Occipital lobe (tissue), 2 donors: ENCODE data around the gene CALN1. TPM values are rescaled to one million over a fixed set of nuclear protein-coding genes. Genes with fewer than 3 reads are reported as not detected.
"Not testable (repeated sequence)": the region's sequence is repeated elsewhere in the genome, so short reads cannot be mapped to it uniquely, and the experiment has no call there.

ENCODE experiments used
- DNase-seq: peaks from one replicate; lab custom pipeline; 2025; lab: John Stamatoyannopoulos, UW
- total RNA-seq: library from RNA; depleted of rRNA; stranded (reverse); fragments of >200 nt; gene quantifications from one replicate; pipeline ENCODE4 v1.2.3, GENCODE V29; 2014

CALN1 gene
- total RNA-seq, 1 donor from 2014 or later: 45.5 TPM

DNA sequence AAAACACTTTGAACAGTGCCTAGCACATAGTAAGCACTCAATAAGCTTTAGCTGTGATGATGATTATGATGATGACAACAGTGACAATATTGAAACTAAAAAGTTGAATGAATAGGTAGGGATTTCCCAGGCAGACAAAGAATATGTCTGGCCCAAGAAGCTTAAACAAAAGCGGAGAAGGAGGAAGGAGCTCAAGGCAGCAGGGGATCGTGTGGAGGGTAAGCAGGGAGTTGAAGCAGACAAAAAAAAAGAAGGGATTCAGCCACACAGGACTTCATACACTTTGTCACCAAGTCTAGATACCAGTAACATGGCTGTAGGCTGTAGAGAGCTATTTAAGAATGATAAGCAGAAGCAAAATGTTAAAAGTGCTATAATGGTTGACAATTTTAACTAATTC is 144.0 kb downstream of the CALN1 start:
- no peak for DNase-seq

DNA sequence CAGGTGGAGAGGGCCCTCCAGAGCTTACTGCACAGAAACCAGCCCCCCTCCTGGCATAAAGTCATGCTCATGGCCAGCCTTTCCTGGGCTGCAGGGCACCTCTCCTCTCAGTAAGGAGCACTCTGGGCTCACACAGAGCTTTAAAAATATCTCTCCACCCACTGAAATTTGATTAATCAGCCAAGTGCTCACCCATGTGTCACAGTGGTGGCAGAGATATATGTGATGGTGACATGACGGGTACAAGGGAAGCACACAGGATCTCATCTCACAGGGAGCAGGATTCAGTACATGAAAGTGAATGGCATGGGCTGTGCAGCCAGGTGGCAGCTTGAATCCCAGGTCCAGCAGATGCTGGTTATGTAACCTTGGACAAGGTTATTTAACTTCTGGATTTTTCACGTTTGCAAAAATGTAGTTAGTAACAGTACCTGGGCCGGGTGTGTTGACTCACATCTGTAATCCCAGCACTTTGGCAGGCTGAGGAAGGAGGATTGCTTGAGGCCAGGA is 144.8 kb downstream of the CALN1 start:
- no peak for DNase-seq

DNA sequence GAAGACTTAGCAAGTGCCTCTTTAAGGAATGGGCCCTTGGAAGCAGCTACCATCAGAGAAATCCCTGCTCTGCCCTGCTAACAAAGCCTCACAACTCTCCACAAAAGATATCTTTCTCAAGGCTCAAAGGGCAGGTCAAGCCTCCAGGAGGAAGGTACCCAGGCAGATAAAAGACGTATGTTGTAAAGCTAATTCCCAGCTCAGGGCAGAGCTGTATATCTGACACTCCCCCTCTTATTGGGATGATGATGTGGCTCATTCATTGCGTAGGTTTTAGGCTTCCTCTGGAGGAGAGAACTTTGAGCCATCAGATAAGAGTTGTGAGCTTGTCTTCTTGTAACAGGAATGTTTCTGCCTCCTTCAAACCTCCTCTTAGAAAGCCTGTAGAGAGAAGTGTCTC is 145.4 kb downstream of the CALN1 start:
- DNase-seq: no peak

DNA sequence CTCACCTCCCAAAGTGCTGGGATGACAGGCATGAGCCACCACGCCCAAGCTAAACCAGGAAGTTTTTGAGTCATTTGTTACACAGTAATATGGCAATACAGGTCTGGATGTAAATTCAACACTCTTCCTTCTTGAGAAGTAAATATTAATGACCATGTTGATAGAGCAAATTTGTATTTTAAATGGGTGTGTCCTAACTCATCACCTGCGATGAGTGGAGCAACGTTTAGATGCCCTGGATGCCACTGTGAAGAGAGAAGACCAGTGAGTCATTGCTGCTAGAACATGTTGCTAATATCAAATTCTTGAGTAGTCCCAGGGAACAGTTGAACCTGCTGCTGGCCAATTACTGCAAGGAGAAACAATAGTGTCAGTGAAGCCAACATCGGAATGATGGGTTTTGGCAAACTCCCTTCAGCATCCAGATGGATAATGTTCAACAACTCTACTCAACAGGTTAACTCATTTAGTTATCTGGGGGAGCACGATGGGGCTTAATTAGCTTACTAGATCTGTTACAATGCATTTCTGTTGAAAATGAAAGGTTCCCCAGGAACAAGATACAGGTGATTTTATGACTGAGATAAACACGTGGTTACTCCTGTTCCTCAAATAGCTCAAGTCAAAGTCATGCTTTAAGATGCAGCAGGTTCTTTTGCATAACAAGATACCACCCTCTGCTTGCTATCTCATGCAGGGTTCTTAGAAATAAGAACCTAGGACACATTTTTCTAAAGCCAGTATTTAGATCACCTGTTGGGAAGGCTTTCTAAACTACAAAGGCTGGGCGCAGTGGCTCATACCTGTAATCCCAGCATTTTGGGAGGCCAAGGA is 146.8 kb downstream of the CALN1 start:
- no peak for DNase-seq

DNA sequence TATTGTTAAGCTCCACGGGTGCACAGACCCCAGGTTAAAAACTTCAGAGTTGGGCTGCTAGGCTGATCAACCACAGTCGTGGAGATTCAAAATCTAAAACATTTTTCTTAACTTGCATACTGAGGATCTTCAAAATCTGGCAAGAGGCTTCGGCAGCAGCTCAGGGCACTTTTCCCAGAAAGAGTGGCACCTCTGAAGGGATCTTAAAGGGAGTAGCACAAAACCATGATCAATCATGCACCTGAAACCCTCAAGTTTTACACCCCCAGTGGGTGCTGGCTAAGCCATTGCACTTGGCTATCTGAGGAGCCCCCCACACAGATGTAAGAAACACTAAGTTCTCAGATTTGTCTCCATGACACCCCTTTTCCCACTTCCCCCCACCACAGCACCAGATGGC is 151.7 kb downstream of the CALN1 start:
- DNase-seq: no peak

DNA sequence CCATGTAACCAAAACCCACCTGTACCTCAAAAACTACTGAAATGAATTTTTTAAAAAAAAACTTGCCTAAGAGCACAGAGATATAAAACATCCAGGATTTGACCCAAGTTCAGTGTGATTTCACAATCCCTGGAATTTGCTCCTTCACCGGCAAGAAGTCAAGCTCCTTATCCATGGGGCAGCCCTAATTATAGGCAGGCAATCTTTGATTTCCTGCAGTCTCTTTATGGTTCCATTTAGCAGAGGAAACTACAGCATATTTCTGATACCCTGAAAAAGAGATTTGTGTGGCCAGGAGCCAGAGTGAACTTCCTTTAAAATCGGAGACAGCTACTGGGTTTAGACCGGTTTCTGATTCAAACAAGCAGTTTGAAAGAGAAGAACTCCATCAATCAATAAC is 154.1 kb downstream of the CALN1 start:
- DNase-seq: no peak

DNA sequence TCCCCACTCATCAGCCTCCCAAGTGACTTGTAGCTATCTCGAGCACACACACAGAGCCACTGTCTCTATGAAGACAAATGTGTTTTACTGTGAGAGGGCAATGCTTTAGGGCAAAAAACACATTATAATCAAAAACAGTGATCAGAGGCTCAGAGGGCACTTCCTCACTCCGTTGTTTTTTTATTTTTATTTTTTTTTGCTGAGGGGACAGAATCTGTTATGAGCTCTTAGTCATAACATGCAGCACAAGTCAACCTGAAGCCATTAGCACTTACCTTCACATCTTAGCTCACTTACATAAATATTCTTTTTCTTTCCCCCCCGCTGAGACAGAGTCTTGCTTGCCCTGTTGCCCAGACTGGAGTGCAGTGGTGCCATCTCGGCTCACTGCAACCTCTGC is 157.7 kb downstream of the CALN1 start:
- no peak for DNase-seq

DNA sequence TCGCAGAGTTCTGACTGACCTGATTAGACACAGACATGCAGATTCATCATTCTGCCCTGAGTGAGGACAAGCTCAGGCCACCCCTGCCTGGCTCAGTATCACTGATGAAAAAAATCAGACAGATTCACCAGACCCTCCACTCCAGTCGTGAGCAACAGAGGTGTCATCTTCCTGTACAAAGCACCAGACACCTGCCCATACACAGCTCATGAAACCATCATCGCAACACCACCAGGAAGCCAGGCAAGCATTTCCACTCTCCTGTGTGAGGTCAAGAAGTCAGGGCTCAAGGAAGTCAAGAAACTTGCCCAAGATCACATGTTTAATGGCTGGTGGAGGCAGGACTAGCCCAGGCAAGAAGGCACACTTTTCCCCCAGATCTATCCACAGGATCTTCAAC is 163.0 kb downstream of the CALN1 start:
- DNase-seq: no peak

DNA sequence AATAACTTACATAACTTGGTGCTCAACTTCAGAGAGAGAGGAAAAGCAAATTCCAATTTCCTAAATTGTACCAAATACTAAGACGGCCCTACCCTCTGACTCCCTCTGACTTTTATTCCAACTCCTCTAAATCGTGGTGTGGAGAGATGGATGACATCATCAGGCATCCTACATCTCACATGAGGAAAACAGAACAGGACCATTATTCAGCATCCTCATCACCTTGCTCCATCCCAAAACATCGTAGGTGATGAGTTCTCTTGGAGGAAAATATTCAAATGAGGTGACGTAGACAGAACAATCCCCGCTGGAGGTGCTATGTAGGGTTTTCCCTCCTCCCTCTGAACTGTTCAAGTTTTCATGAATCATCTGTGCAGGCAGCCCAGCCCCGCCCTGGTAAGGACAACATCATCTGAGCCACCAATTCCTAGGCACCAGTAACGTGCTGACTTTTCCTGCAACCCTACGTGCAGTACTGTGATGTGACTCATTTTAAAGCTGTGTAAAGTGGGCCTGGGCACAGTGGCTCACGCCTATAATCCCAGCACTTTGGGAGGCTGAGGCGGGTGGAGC is 167.2 kb downstream of the CALN1 start:
- no peak for DNase-seq

DNA sequence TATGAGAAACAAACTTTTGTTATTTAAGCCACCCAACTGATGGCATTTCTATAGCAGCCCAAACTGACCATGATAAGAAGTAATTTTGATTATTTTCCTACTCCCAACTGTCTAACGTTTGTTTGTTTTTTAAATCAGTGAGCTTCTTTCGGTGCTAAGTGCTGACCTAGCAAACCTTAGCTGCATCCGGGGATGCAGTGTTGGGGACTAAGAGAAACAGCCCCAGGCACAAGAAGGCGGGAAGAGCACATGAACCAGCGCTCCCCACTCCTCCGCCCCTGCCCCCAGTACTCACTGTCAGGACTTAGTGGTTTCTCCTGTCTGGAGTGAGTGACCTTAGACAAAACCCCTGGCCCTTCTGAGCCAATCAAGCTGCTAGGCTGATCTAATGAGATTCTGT is 168.8 kb downstream of the CALN1 start:
- DNase-seq: no peak

DNA sequence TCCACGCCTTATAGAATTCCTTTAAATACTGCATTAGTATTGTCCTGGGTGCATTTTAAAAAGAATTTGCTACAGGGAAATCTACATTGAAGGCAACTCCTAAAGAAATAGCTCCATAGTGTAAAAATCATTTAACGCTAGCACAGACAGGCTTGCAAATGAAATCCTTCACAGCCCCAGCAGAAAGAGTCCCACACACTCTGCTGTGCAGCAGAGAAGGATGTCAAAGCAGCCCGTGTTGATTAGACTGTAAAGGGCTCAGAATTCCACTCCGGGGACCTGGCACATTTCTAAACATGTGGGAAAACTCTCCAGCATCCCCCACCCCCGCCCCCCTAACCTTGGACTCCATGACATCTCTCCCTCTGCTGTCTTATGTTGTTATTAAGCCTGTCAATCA is 176.8 kb downstream of the CALN1 start:
- DNase-seq: no peak

DNA sequence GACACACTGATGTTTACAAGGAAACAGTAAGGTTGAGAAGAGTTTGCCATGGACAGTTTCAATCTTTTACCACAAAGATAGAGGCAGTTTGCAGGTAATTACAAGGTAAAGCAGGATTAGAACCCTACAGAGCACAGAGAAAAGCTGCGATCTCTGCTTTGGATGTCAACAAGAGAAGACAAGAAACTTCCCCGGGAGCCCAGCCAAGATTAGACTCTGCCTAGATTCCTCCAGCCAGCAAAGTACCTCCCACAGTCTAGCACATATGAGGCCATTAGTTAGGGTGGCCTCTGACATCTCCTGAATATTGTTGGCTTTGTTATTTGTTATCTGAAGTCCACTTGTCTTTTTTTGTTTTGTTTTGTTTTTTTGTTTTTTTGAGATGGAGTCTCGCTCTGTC is 178.1 kb downstream of the CALN1 start:
- DNase-seq: no peak

DNA sequence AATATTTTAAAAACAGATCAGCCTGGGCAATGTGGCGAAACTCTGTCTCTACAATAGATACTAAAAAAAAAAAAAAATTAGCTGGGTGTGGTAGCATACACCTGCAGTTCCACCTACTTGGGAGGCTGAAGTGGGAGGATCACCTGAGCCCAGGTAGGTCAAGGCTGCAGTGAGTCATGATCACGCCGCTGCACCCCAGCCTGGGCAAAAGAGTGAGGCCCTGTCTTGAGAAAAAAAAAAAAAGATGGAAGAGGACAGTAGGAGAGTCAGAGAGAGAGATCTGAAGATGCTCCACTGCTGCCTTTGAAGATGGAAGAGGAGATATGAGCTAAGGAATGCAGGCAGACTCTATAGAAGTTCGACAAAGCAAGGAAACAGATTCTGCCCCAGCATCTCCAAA is 181.9 kb downstream of the CALN1 start:
- no peak for DNase-seq

DNA sequence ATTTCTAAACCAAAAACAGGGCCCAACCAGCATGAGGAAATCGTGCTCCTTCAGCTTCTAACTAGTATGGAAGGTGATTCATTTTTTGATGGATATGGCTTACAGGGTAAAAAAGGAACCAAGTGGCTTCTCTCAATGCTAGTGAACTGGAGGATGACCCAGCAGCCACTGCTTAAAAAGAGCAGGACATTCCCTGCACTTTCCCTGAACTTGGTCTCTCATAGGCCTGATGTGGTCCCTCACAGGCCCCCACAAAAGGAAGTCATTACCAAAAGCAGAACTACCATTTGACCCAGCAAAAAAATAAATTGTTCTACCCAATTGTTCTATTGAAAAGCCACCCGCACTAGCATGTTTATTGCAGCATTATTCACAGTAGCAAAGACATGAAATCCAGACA is 188.8 kb downstream of the CALN1 start:
- no peak for DNase-seq

DNA sequence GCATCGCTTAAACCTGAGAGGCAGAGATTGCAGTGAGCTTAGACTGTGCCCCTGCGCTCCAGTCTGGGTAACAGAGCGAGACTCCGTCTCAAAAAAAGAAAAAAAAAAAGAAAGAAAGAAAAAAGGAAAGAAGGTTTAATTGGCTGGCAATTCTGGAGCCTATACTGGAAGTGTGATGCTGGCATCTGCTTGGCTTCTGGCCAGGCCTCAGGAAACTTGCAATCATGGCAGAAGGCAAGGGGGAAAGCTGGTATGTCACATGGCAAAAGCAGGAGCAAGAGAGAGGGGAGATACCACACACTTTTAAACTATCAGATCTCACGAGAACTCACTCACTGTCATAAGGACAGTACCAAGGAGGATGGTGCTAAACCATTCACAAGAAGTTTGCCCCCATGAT is 190.0 kb downstream of the CALN1 start:
- DNase-seq: no peak

DNA sequence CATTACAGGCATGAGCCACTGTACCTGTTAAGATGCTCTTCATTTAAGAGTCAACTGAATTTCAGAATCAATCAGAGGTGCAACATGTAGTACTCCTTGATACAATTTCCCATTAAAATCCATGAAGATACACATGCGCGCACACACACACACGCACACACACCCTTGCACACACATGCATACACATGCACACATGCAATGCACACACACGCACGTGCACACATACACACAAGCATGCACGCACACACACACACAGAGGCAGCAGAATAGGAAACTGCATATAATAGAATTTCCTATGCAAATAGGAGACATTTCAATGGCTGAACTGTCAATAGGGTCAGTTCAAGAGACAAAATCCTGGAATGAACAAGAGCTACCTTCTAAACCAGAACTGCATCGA is 192.6 kb downstream of the CALN1 start:
- no peak for DNase-seq

DNA sequence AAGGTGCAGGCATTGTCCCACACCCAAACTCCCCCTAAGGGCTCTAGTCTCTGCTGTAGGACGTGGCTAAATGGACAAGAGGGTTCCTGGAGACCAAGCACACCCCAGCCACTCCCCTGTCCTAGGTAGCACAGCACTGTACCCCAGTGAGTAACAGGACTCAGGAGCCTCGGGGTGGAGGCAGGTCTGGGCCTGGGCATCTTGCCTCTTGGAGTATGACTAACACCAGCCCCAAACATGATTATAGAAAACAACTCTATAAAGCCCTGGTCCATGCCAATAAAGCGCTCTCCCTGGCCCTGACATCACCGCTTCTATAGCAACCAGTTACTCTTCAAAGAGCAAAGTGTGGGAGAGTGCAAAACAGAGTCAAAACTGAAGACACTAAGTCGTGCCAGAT is 195.0 kb downstream of the CALN1 start:
- no peak for DNase-seq

DNA sequence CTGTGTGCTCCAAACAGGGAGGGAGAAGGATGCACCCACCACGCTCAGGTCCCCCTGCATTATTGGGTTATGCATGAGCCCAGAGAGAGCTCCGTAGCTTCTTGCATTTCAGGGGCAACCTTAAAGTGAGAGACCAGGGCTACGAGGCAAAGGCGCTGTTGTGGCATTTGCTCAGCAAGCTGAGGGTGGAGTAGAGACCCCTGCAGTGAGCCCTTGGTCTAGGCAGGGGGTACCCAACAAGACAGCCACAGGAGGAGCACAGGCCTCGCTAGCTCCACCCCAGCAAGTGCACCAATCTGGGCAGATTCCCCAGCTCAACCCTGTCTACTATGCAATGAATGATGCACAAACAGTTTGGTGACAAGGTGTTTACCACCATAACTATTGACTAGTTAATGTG is 198.4 kb downstream of the CALN1 start:
- DNase-seq: no peak

DNA sequence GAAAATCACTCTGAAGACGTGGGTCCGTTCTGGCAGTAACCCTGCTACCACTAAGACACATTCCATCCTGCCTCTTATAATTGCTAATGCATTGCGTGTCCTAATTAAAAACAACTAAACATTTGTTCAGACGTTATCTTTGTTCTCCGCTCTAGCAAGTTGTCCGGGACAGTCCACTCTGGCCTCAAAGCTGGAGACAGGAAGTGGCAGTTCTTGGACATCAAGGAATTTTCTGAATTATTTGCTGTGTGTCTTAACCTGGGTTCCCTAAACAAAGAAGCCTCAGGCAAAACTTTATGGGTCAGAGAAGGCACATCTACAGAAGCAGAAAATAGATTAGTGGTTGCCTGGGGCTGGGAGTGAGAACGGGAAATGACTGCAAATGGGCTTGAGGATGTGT is 199.1 kb downstream of the CALN1 start:
- DNase-seq: no peak

DNA sequence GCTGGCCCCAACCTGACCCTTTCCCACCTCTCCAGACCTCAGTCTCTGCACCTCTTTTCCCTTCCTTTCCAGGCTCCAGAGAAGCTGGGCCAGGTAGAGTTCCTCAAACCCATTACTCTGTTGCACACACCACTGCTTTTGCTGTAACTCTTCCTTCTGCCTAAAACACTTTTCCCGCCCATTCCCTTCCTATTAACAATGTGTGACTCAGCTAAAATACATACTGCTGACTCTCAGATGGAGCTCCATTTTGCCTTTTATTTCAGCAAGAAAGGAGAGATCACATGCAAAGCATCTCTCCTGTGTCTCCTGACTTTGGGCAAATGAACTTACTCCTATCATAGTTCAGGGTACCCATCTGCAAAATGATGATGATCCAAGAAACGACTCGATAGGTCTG is 201.0 kb downstream of the CALN1 start:
- DNase-seq: no peak

DNA sequence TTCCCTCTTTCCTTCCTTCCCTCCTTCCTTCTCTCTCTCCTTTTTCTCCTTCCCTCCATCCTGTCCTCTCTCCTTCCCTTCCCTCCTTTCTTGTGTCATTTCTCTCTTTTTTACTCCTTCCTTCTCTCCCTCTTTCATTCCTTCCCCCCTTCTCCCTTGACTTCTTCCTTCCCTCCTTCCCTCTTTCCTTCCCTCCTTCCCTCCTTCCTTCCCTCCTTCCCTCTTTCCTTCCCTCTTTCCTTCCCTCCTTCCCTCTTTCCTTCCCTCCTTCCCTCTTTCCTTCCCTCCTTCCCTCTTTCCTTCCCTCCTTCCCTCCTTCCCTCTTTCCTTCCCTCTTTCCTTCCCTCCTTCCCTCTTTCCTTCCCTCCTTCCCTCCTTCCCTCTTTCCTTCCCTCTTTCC is 203.1 kb downstream of the CALN1 start:
- DNase-seq: not testable (repeated sequence)

DNA sequence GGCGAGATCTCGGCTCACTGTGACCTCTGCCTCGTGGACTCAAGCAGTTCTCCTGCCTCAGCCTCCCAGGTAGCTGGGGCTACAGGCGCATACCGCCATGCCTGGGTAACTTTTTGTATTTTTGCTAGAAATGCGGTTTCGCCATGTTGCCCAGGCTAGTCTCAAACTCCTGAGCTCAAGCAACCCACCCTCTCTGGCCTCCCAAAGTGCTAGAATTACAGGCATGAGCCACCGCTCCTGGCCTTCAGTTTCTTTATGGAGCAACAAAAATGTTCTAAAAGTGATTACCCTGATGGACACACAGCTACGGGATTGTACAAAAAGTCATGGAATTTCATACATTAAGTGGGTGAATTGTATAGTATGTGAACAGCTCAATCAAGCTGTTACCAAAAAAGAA is 216.0 kb downstream of the CALN1 start:
- DNase-seq: no peak

DNA sequence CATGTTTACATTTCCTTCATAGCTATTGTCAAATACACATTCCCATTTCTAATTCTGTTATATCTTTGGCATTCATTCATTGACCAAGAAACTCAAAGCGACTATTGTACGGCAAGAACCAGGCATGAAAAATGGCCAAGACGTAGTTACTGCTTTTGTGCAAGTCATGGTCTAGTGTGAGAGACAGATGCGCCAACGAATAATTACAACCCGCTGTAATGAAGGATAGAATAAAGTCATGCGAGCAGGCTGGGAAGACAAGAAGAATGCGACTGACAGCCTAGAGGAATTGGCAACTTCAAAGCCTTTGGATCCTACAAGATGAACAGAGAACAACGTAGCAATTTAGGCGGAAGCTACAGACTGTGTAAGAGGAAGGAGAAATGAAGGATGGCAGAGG is 221.2 kb downstream of the CALN1 start:
- no peak for DNase-seq
